SH-SY5Y (cell line): ENCODE measurements around the gene HIGD1C.

Experiments
- GATA2 ChIP-seq: IDR thresholded peaks from 2 replicates; pipeline ENCODE4 v1.6.1; 2011; ENCODE audit warnings: mild to moderate bottlenecking, low read depth, low read length
- GATA3 ChIP-seq: IDR thresholded peaks from 2 replicates; pipeline ENCODE4 v1.6.1; 2011; ENCODE audit warnings: low read depth, mild to moderate bottlenecking, low read length, moderate library complexity

GRCh38 chr12:50936821-50937530 lies 15.4 kb upstream of the HIGD1C start:
- TF ChIP-seq GATA3 = no peak
- TF ChIP-seq GATA2 = no peak
